GM12878 (cell line): ENCODE data around the gene HAGHL. TPM values are rescaled to one million over a fixed set of nuclear protein-coding genes. Genes with fewer than 3 reads are reported as not detected.

ENCODE experiments used
- ATAC-seq: fragments of 200-7000 bp; cut with Tn5 transposase; 3 replicates; pipeline ENCODE4 v1.9.1; 2020; ENCODE audit warnings: mild to moderate bottlenecking, moderate library complexity
- BruUV-seq: library from RNA; stranded (reverse); fragments of 400-500 nt; replicated peaks from 2 replicates; lab custom pipeline; 2021; lab: Mats Ljungman, UMichigan
- CTCF ChIA-PET: fragments of 300-600 bp; sonication (Branson Sonifier 250); formaldehyde crosslinking; extraction: SDS; loops from one replicate; lab custom pipeline; 2021; ENCODE audit warnings: inconsistent platforms; lab: Yijun Ruan, JAX
- POLR2A ChIA-PET: fragments of 350-600 bp; formaldehyde crosslinking; extraction: SDS; loops from one replicate; lab custom pipeline; 2021; ENCODE audit warnings: inconsistent platforms; lab: Charles Lee
- RAD21 ChIA-PET: fragments of 300-600 bp; sonication (Branson Sonifier 250); formaldehyde crosslinking; loops from one replicate; lab custom pipeline; 2023; ENCODE audit warnings: antibody characterized with exemption; ENCODE audit not compliant: unreplicated experiment; lab: Charles Lee
- SMC1A ChIA-PET: fragments of 300-600 bp; sonication (Branson Sonifier 250); formaldehyde crosslinking; loops from one replicate; lab custom pipeline; 2023; ENCODE audit not compliant: unreplicated experiment, uncharacterized antibody; lab: Charles Lee
- DNase-seq: peaks from one replicate; pipeline ENCODE4 v3.0.0-alpha.2; 2011; ENCODE audit warnings: low read depth, low spot score
- FAIRE-seq: peaks from 3 replicates; lab custom pipeline; 2011; peaks lifted over from hg19 to GRCh38; lab: Jason Lieb, UNC
- H2AFZ ChIP-seq: 2 replicates; pipeline ENCODE4 v1.6.0; 2011; ENCODE audit warnings: low read depth, low read length, control low read depth; ENCODE audit not compliant: control insufficient read depth
- H3K27ac ChIP-seq: 2 replicates; pipeline ENCODE4 v1.5.1; 2011; ENCODE audit warnings: control low read depth; ENCODE audit not compliant: control insufficient read depth, insufficient read depth
- H3K27me3 ChIP-seq, 2 experiments: replicated peaks in 1 of 2; 2 replicates each; pipeline versions ENCODE4 v1.6.0 to v1.6.1; 2011; ENCODE audit warnings: low read length in 1 of 2; ENCODE audit not compliant: control insufficient read depth in 2 of 2, insufficient read depth in 2 of 2
- H3K36me3 ChIP-seq, 2 experiments: 2 replicates each; pipeline ENCODE4 v1.5.1; 2011; ENCODE audit warnings: low read length in 1 of 2; ENCODE audit not compliant: control insufficient read depth in 2 of 2, insufficient read depth in 2 of 2
- H3K4me1 ChIP-seq: 2 replicates; pipeline ENCODE4 v1.6.1; 2011; ENCODE audit warnings: mild to moderate bottlenecking, low read length, moderate library complexity, mixed read lengths; ENCODE audit not compliant: control insufficient read depth, insufficient read depth
- H3K4me2 ChIP-seq: 2 replicates; pipeline ENCODE4 v1.6.0; 2011; ENCODE audit warnings: control low read depth; ENCODE audit not compliant: control insufficient read depth, insufficient read depth
- H3K4me3 ChIP-seq: fragments of 200-600 bp; sonication (generic); 2 replicates; pipeline ENCODE4 v1.5.1; 2016
- H3K79me2 ChIP-seq: 2 replicates; pipeline ENCODE4 v1.6.0; 2011; ENCODE audit warnings: low read length; ENCODE audit not compliant: control insufficient read depth, insufficient read depth
- H3K9ac ChIP-seq: 2 replicates; pipeline ENCODE4 v1.8.0; 2011; ENCODE audit warnings: low read length, control low read depth, mixed read lengths; ENCODE audit not compliant: control insufficient read depth, insufficient read depth
- H3K9me3 ChIP-seq: replicated peaks from 3 replicates; pipeline ENCODE4 v1.5.1; 2011; ENCODE audit warnings: mild to moderate bottlenecking, low read length; ENCODE audit not compliant: control insufficient read depth, insufficient read depth
- H4K20me1 ChIP-seq: 2 replicates; pipeline ENCODE4 v1.6.0; 2011; ENCODE audit not compliant: control insufficient read depth, insufficient read depth
- BACH1 ChIP-seq: fragments of 450-650 bp; IDR thresholded peaks from 2 replicates; pipeline ENCODE4 v1.6.1; 2017; ENCODE audit warnings: mild to moderate bottlenecking, borderline replicate concordance
- CBX3 ChIP-seq: fragments of 200-600 bp; sonication (generic); IDR thresholded peaks from 2 replicates; pipeline ENCODE4 v1.6.1; 2016; ENCODE audit warnings: low read depth, borderline replicate concordance
- EGR1 ChIP-seq, 2 experiments: IDR thresholded peaks; 1 replicate in 1 of 2; 2 replicates in 1 of 2; pipeline ENCODE4 v1.6.1; 2011 to 2012; ENCODE audit warnings: low read depth in 2 of 2, low read length in 2 of 2, borderline replicate concordance in 1 of 2, mild to moderate bottlenecking in 1 of 2, moderate library complexity in 1 of 2
- ESRRA ChIP-seq: IDR thresholded peaks from 2 replicates; pipeline ENCODE4 v1.6.1; 2012; ENCODE audit warnings: mild to moderate bottlenecking, low read length, improper control_type of control experiment
- HDGF ChIP-seq: fragments of 450-650 bp; IDR thresholded peaks from 2 replicates; pipeline ENCODE4 v1.6.1; 2016; ENCODE audit warnings: antibody characterized with exemption
- KAT2A ChIP-seq: conservative IDR thresholded peaks from 2 replicates; pipeline ENCODE4 v1.6.1; 2011; ENCODE audit warnings: low read depth, low read length; ENCODE audit not compliant: control insufficient read depth
- NFXL1 ChIP-seq: fragments of 450-650 bp; IDR thresholded peaks from 2 replicates; pipeline ENCODE4 v1.6.1; 2017; ENCODE audit warnings: antibody characterized with exemption, mild to moderate bottlenecking, borderline replicate concordance
- PAX5 ChIP-seq: IDR thresholded peaks from 2 replicates; pipeline ENCODE4 v1.6.1; 2011; ENCODE audit warnings: low read depth, low read length, borderline replicate concordance
- PAX8 ChIP-seq: fragments of 450-650 bp; IDR thresholded peaks from 2 replicates; pipeline ENCODE4 v1.6.1; 2017; ENCODE audit warnings: mild to moderate bottlenecking, moderate library complexity
- PRDM15 ChIP-seq: fragments of 450-650 bp; formaldehyde crosslinking; IDR thresholded peaks from 2 replicates; pipeline ENCODE4 v1.4.0; 2020; ENCODE audit warnings: mild to moderate bottlenecking, moderate library complexity
- RFX5 ChIP-seq: IDR thresholded peaks from 2 replicates; pipeline ENCODE4 v1.6.1; 2011; ENCODE audit warnings: low read depth, low read length, improper control_type of control experiment
- SMAD5 ChIP-seq: IDR thresholded peaks from 2 replicates; pipeline ENCODE4 v1.6.1; 2016; ENCODE audit warnings: antibody characterized with exemption, low read depth
- SP1 ChIP-seq: IDR thresholded peaks from one replicate; pipeline ENCODE4 v1.6.1; 2011; ENCODE audit warnings: low read depth, low read length
- TARDBP ChIP-seq: IDR thresholded peaks from 2 replicates; pipeline ENCODE4 v1.6.1; 2016; ENCODE audit warnings: borderline replicate concordance
- WRNIP1 ChIP-seq: IDR thresholded peaks from 2 replicates; pipeline ENCODE4 v1.6.1; 2011; ENCODE audit warnings: low read depth, low read length, improper control_type of control experiment, borderline replicate concordance
- ZBTB33 ChIP-seq: fragments of 450-650 bp; IDR thresholded peaks from 2 replicates; pipeline ENCODE4 v1.6.1; 2017; ENCODE audit warnings: mild to moderate bottlenecking
- ZNF207 ChIP-seq: fragments of 450-650 bp; IDR thresholded peaks from 2 replicates; pipeline ENCODE4 v1.6.1; 2014; ENCODE audit warnings: antibody characterized with exemption, mild to moderate bottlenecking, borderline replicate concordance
- ZNF24 ChIP-seq: fragments of 450-650 bp; IDR thresholded peaks from 2 replicates; pipeline ENCODE4 v1.6.1; 2017; ENCODE audit warnings: antibody characterized with exemption, mild to moderate bottlenecking
- WGBS: methylation state at CpG from one replicate; pipeline ENCODE4 v1.1.6; 2016; ENCODE audit warnings: low lambda C conversion rate; ENCODE audit not compliant: insufficient replicate concordance, insufficient coverage; ENCODE audit errors: missing lambda C conversion rate; 5-methylcytosine and 5-hydroxymethylcytosine counted together
- in situ Hi-C: fragments of 300-500 bp; cut with MboI; formaldehyde crosslinking; loops from 9 replicates; pipeline ENCODE4 v1.14.3; 2018; ENCODE audit warnings: mixed read lengths
- intact Hi-C: fragments of 100-400 bp; cut with micrococcal nuclease; formaldehyde crosslinking; loops from one replicate; pipeline ENCODE4 v1.14.2; 2022; ENCODE audit not compliant: unreplicated experiment
- polyA plus RNA-seq, 11 experiments: library from polyadenylated mRNA; depleted of rRNA in 4 of 11; unstranded in 6 of 11; stranded (reverse) in 5 of 11; fragments of >200 nt; fragmentation: Nextera tagmentation in 4 of 11; fragmentation: Illumina TruSeq in 1 of 11; extraction: Ambion mirVana in 4 of 11; extraction: Trizol in 1 of 11; gene quantifications; 1 replicate in 1 of 11; 2 replicates in 10 of 11; pipeline versions ENCODE4 v1.2.1 to v1.2.3, GENCODE V29; 2011 to 2016; ENCODE audit warnings: inconsistent platforms in 2 of 11, missing spikeins in 2 of 11, low read depth in 1 of 11
- total RNA-seq, 4 experiments: library from RNA; depleted of rRNA in 3 of 4; stranded (reverse); fragments of >200 nt in 3 of 4; fragmentation: Illumina TruSeq in 1 of 4; extraction: Trizol in 1 of 4; gene quantifications; 2 replicates each; pipeline versions ENCODE4 v1.2.1 to v1.2.3, GENCODE V29; 2013 to 2021
- TF ChIP-seq, protein P1 (sequence below): IDR thresholded peaks from 2 replicates; pipeline ENCODE4 v1.6.1; 2011; ENCODE audit warnings: mild to moderate bottlenecking, low read depth, low read length, moderate library complexity; ENCODE audit not compliant: insufficient replicate concordance

Gene HAGHL
- total and polyA plus RNA-seq, 10 of the 15 experiments (the other 5 are each of a cell fraction or from before 2014, with no cell fraction given), result 0.23 to 44.6 (median 16.4) TPM

DNA sequence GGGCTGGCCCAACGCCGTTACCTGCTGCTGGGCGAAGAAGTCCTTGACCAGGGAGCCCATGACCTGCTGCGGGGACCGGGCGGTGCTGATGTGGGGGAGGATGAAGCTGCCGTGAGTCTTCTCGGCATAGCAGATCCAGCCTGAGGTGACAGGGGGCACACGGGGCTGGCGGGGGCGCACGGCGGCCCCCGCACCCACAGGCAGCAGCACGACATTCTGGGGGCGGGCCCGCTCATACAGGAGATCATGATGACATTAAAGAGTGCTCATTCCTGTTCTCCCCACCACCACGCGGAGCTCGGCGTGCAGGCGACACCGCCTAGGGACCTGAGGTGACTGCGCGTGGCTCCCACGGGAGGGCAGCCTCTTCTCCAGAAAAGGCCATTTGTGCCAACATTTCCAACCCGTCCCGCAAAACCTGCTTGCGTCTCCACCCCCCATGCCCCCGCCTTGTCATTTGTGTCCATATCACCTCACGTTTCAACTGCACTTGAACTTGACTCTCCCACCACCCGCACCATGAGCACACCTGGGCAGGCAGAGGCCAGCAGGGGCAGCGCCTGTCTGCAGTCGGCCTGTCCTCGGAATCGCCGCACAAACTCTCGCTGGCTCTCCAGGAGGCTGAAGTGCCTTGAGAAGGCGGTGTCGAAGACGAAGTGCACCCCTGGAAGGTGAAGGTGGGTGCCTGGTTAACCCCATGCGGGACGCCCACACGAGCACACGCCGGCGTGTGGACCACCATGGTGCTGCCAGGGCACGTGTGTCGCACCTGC lies 7.5 kb downstream of the HAGHL start:
- ATAC-seq (no peak), DNase-seq (no peak), FAIRE-seq (no peak)
- H2AFZ ChIP-seq, result no peak overlapping the region
- H3K9me3 ChIP-seq, result no peaks in the 10 kb centered on the region
- POLR2A ChIA-PET, result interaction anchor here (7.3 kb wide), 1 partner anchor 7 kb away, joined by 60 read pairs; the partner anchor contains the start of genes CCDC78 and HAGHL
- SMC1A ChIA-PET, result interaction anchor here (1.5 kb wide), 1 partner anchor 22 kb away, joined by 3 read pairs; no protein-coding TSS in a partner anchor
- no peaks in the 10 kb centered on the region for H4K20me1 ChIP-seq
- no TSS peak for BruUV-seq
- WGBS, result 93% methylated on average over 42 of the region's 49 CpGs
- peaks cover 7 to 9% of the 10 kb centered on the region in 2 experiments; a peak in 3 of 4 replicates for H3K36me3 ChIP-seq
- no peak overlapping the region for H3K9ac ChIP-seq
- H3K27ac ChIP-seq, result no peak overlapping the region
- intact Hi-C loops (no loop called here), in situ Hi-C loops (no loop called here)
- peaks cover 3% of the 10 kb centered on the region for H3K79me2 ChIP-seq
- CTCF ChIA-PET, result no interaction called here
- no peak overlapping the region for H3K4me3 ChIP-seq
- TF ChIP-seq PAX8, result no peak
- TF ChIP-seq ZNF207, result no peak
- no peak for TF ChIP-seq HDGF
- no peak for TF ChIP-seq BACH1
- no peak for TF ChIP-seq SMAD5
- no peak for TF ChIP-seq ZBTB33
- TF ChIP-seq RFX5, result no peak
- TF ChIP-seq WRNIP1, result no peak
- no peak for TF ChIP-seq SP1
- TF ChIP-seq CBX3, result no peak
- no peak for TF ChIP-seq ESRRA
- TF ChIP-seq PAX5, result no peak
- TF ChIP-seq KAT2A, result no peak
- no peak for TF ChIP-seq TARDBP
- TF ChIP-seq ZNF24, result no peak
- no peak for TF ChIP-seq EGR1 (IDR thresholded peaks at IDR 0.05; ENCODE audit: borderline replicate concordance in 1 of 2, low read depth in 2 of 2, low read length in 2 of 2)
- no peak for TF ChIP-seq PRDM15 (CRISPR knock-in tag)
- TF ChIP-seq NFXL1, result no peak
- TF ChIP-seq, protein P1, sequence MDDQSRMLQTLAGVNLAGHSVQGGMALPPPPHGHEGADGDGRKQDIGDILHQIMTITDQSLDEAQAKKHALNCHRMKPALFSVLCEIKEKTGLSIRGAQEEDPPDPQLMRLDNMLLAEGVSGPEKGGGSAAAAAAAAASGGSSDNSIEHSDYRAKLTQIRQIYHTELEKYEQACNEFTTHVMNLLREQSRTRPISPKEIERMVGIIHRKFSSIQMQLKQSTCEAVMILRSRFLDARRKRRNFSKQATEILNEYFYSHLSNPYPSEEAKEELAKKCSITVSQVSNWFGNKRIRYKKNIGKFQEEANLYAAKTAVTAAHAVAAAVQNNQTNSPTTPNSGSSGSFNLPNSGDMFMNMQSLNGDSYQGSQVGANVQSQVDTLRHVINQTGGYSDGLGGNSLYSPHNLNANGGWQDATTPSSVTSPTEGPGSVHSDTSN, result no peak
- H3K4me1 ChIP-seq, result peaks cover 35% of the 10 kb centered on the region
- H3K4me2 ChIP-seq, result no peak overlapping the region
- RAD21 ChIA-PET, result no interaction called here
- H3K27me3 ChIP-seq, result no peaks in the 10 kb centered on the region
